ENCODE measurements around the gene CLDN24.

The CLDN24 gene

DNA sequence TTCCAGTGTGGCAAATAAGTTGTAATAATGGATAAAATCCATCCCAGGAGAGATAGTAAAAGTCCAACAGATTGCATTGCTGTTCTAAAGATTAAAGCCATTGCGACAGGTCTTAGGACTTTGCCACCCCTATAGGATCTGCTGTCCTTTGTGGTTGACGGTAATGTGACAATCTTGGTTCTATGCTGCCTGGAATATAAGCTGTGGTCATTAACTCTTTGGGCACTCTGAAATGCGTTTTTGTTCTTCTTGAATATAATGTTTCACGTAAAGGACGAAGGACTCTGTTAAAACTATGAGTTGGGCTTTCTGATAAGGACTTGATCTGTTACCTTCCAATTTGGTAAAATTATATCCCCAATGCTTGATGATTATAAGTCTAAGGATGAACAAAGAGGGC lies at the start of gene CLDN24:
Gene CLDN24 (minus strand): TSS at position 101 of the 400 bp plus-strand sequence. CDS start 0 bp downstream, at position 101.
- in situ Hi-C loops (cut with HindIII; ENCODE audit: low pct_ligation_motif_present, low sequenced_read_pairs) = no loop called here

DNA sequence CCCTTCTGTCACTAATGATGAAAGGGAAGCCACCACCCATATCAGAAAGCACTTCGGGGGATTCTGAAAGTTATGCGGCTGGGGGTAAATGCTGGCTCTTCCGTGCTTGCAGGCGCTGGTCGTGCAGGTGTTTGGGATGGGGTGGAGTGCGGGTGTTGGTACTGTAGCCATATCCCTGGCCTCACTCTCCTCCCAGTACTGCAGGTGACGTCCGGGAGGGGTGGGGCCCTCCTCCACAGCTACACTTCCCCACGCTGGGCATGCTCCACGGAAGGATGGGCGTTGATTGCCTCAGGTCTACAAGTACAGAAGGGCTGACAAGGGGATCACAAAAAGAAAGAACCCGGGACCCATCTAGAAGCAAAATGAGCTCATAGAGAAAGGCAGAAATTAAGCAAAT lies 48.6 kb upstream of the CLDN24 start:
- H3K4me3 ChIP-seq (ENCODE audit: low read depth, low read length) = no peak overlapping the region
- TF ChIP-seq, protein P1, sequence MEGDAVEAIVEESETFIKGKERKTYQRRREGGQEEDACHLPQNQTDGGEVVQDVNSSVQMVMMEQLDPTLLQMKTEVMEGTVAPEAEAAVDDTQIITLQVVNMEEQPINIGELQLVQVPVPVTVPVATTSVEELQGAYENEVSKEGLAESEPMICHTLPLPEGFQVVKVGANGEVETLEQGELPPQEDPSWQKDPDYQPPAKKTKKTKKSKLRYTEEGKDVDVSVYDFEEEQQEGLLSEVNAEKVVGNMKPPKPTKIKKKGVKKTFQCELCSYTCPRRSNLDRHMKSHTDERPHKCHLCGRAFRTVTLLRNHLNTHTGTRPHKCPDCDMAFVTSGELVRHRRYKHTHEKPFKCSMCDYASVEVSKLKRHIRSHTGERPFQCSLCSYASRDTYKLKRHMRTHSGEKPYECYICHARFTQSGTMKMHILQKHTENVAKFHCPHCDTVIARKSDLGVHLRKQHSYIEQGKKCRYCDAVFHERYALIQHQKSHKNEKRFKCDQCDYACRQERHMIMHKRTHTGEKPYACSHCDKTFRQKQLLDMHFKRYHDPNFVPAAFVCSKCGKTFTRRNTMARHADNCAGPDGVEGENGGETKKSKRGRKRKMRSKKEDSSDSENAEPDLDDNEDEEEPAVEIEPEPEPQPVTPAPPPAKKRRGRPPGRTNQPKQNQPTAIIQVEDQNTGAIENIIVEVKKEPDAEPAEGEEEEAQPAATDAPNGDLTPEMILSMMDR (IDR thresholded peaks at IDR 0.05; ENCODE audit: low read depth, low read length, missing control alignments) = no peak
- in situ Hi-C loops (cut with HindIII; ENCODE audit: low pct_ligation_motif_present, low sequenced_read_pairs) = no loop called here
- no peaks in the 10 kb centered on the region for H3K36me3 ChIP-seq (replicated peaks)
- no peaks in the 10 kb centered on the region for H3K27me3 ChIP-seq (replicated peaks)
- DNase-seq = no peak
- H3K27ac ChIP-seq = no peak overlapping the region

More for the DNA sequence above, at the start of gene CLDN24:
- no peaks in the 10 kb centered on the region for H3K36me3 ChIP-seq (replicated peaks)
- TF ChIP-seq, protein P1 (IDR thresholded peaks at IDR 0.05; ENCODE audit: low read depth, low read length, missing control alignments) = no peak
- H3K4me3 ChIP-seq (ENCODE audit: low read depth, low read length) = no peak within 1 kb of the TSS
- DNase-seq = no peak
- no peaks in the 10 kb centered on the region for H3K27me3 ChIP-seq (replicated peaks)
- H3K27ac ChIP-seq = no peak within 1 kb of the TSS

DNA sequence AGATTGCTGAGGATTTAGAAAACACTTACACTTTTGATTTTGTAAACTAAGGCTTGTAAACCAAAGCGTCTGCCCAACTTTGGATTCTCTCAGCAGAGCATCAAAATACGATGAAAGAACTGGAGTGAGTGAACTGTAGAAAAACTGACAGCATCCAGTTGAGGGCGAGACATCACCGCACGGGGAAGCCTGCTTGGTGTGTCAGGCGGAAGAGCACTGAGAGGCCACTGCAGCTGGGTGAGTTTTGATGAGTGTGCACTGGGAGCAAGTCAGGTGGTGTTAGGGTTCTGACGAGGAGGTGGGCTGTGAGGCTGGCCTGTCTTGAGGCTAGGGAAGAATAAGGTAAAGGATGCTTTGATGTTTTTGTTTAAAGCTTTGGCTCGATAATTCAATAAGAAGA lies 46.8 kb upstream of the CLDN24 start:
- H3K4me3 ChIP-seq (ENCODE audit: low read depth, low read length) = no peak overlapping the region
- H3K27me3 ChIP-seq (replicated peaks) = no peaks in the 10 kb centered on the region
- no peaks in the 10 kb centered on the region for H3K36me3 ChIP-seq (replicated peaks)
- TF ChIP-seq, protein P1 (IDR thresholded peaks at IDR 0.05; ENCODE audit: low read depth, low read length, missing control alignments) = no peak
- DNase-seq = no peak
- in situ Hi-C loops (cut with HindIII; ENCODE audit: low pct_ligation_motif_present, low sequenced_read_pairs) = no loop called here
- H3K27ac ChIP-seq = no peak overlapping the region

DNA sequence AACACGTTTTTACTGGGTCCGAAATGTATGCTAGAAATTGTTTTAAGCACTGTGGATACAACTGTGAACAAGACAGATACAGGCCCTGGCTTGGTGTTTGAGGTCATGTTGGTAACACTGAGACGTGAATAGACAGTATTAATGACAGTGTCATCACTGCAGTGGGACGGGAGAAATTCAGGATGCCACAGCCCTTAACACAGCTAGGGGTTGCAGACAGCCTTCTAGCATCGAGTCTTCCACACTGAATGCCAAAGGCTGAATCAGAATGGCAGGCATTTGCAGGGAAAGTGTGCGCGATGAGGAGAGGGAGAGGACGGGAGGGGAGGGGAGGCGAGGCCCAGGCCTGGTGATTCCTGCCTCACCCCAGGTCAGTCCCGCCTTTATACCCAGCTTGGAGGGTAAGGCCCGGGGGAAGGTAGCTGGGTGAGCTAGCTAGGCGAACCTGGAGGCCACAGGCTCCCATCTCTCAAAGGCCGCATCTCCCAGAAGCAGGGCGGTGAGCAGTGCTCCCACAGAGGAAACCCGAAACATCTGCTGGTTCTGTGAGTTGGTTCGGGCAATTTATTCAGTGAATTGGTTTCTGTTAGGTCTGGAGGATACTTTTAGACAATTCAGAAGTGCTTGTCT lies 44.1 kb upstream of the CLDN24 start:
- Histone ChIP-seq H3K4me3 (ENCODE audit: low read depth, low read length) (no peak overlapping the region), H3K27ac (no peak overlapping the region), H3K27me3 (replicated peaks) (no peaks in the 10 kb centered on the region), H3K36me3 (replicated peaks) (no peaks in the 10 kb centered on the region)
- TF ChIP-seq, protein P1 (IDR thresholded peaks at IDR 0.05; ENCODE audit: low read depth, low read length, missing control alignments) = no peak
- in situ Hi-C loops (cut with HindIII; ENCODE audit: low pct_ligation_motif_present, low sequenced_read_pairs) = no loop called here
- no peak for DNase-seq

DNA sequence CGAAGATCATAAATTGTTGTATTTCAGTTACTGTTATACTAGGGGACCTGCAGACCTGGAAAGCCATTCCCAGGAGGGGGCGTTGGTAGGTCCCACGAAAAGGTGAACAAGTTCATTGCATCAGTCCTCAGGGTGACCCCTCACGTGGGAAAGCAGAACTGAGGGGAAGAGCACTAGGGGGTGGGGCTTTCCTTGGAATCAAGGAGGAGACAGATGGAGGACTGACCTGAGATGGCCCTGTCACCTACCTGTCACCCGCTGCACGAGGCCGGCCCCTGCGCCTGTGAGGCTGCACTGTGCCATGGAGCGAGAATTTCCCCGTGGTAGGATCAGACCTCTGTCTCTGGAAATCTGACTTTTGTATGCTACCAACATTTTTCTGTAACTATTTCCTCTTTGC lies 41.8 kb upstream of the CLDN24 start:
- Histone ChIP-seq H3K27ac (no peak overlapping the region), H3K4me3 (ENCODE audit: low read depth, low read length) (no peak overlapping the region), H3K27me3 (replicated peaks) (no peaks in the 10 kb centered on the region), H3K36me3 (replicated peaks) (no peaks in the 10 kb centered on the region)
- TF ChIP-seq, protein P1 (IDR thresholded peaks at IDR 0.05; ENCODE audit: low read depth, low read length, missing control alignments) = no peak
- DNase-seq = no peak
- in situ Hi-C loops (cut with HindIII; ENCODE audit: low pct_ligation_motif_present, low sequenced_read_pairs) = no loop called here
